Keratinocyte (primary cell): Measurements from ENCODE around the gene NUTF2.

Experiments
- CTCF ChIP-seq, 3 experiments: IDR thresholded peaks in 1 of 3; conservative IDR thresholded peaks in 1 of 3; optimal IDR thresholded peaks in 1 of 3; 2 replicates in 2 of 3; 3 replicates in 1 of 3; pipeline versions ENCODE3 to v1.5.1; 2011; ENCODE audit warnings: low read length in 3 of 3, mild to moderate bottlenecking in 3 of 3, moderate library complexity in 2 of 3, control low read depth in 1 of 3, inconsistent platforms in 1 of 3; ENCODE audit not compliant: insufficient read depth in 2 of 3; ENCODE audit errors: extremely low read depth in 1 of 3
- EZH2 ChIP-seq: IDR thresholded peaks from one replicate; pipeline ENCODE4 v1.6.1; 2012; ENCODE audit warnings: inconsistent platforms, mild to moderate bottlenecking, low read length, moderate library complexity

- TF ChIP-seq CTCF (optimal IDR thresholded peaks at IDR 0.05 in 1 of 3, IDR thresholded peaks at IDR 0.05 in 1 of 3, conservative IDR thresholded peaks at IDR 0.05 in 1 of 3; ENCODE audit: extremely low read depth in 1 of 3, insufficient read depth in 2 of 3, low read length in 3 of 3) = no peak
- TF ChIP-seq EZH2 = no peak
These were observed 45.6 kb downstream of the NUTF2 start for GRCh38 chr16:67892375-67892774.
